K562 (cell line): ENCODE results near the gene TARS1. TPM values are rescaled to one million over a fixed set of nuclear protein-coding genes. Genes with fewer than 3 reads are reported as not detected.
A peak's percentile ranks its signal among the peaks of the same experiment; 100 is the strongest.

Experiments
- AFF4 ChIP-seq: sonication (generic); formaldehyde crosslinking; IDR thresholded peaks from 2 replicates; pipeline ENCODE4 v1.8.0; 2023; ENCODE audit warnings: mild to moderate bottlenecking, missing genetic modification reagents
- ARID3B ChIP-seq: fragments of 250-450 bp; sonication (Bioruptor Pico); IDR thresholded peaks from 2 replicates; pipeline ENCODE4 v1.4.0; 2020; ENCODE audit warnings: borderline replicate concordance
- BMI1 ChIP-seq: fragments of 150-350 bp; IDR thresholded peaks from 2 replicates; pipeline ENCODE4 v1.6.1; 2014; ENCODE audit warnings: low read length
- CREB3 ChIP-seq: fragments of 450-650 bp; conservative IDR thresholded peaks from 2 replicates; pipeline ENCODE4 v1.6.1; 2016; ENCODE audit warnings: missing genetic modification characterization, low read depth, mild to moderate bottlenecking, missing compliant biosample characterization, moderate library complexity
- DDX20 ChIP-seq: fragments of 450-650 bp; IDR thresholded peaks from 2 replicates; pipeline ENCODE4 v1.6.1; 2016; ENCODE audit warnings: missing genetic modification characterization, low read depth, mild to moderate bottlenecking, missing compliant biosample characterization, moderate library complexity
- ESRRA ChIP-seq: fragments of 450-650 bp; IDR thresholded peaks from 2 replicates; pipeline ENCODE4 v1.6.1; 2014; ENCODE audit warnings: low read depth, mild to moderate bottlenecking, moderate library complexity, borderline replicate concordance
- ETV5 ChIP-seq: sonication (generic); formaldehyde crosslinking; IDR thresholded peaks from 2 replicates; pipeline ENCODE4 v1.4.0; 2020; ENCODE audit warnings: low read depth, mild to moderate bottlenecking, missing genetic modification reagents
- FOSL1 ChIP-seq: fragments of 200-800 bp; sonication (Bioruptor generic); conservative IDR thresholded peaks from 2 replicates; pipeline ENCODE4 v1.6.1; 2016; ENCODE audit warnings: missing genetic modification characterization, missing compliant biosample characterization
- NFIX ChIP-seq: fragments of 250-450 bp; sonication (Bioruptor Pico); IDR thresholded peaks from 2 replicates; pipeline ENCODE4 v1.4.0; 2020; ENCODE audit warnings: low read depth, mild to moderate bottlenecking, moderate library complexity
- TAF1 ChIP-seq: IDR thresholded peaks from 2 replicates; pipeline ENCODE4 v1.6.1; 2011; ENCODE audit warnings: mild to moderate bottlenecking, low read length, moderate library complexity; ENCODE audit not compliant: insufficient read depth, control insufficient read depth, severe bottlenecking; ENCODE audit errors: extremely low read depth
- TCFL5 ChIP-seq: fragments of 250-450 bp; sonication (Bioruptor Pico); conservative IDR thresholded peaks from 2 replicates; pipeline ENCODE4 v1.6.1; 2021; ENCODE audit warnings: mild to moderate bottlenecking, moderate library complexity, matching md5 sums
- ZC3H8 ChIP-seq: fragments of 450-650 bp; IDR thresholded peaks from 2 replicates; pipeline ENCODE4 v1.6.1; 2017
- polyA plus RNA-seq, 8 experiments: library from polyadenylated mRNA; depleted of rRNA in 4 of 8; stranded (reverse) in 5 of 8; unstranded in 3 of 8; fragments of >200 nt; fragmentation: Nextera tagmentation in 2 of 8; fragmentation: Illumina TruSeq in 1 of 8; extraction: Ambion mirVana in 2 of 8; extraction: Trizol in 1 of 8; gene quantifications; 2 replicates each; pipeline versions ENCODE4 v1.2.1 to v1.2.3, GENCODE V29; 2011 to 2014; ENCODE audit warnings: inconsistent platforms in 1 of 8, missing spikeins in 1 of 8
- total RNA-seq, 7 experiments: library from RNA; depleted of rRNA in 6 of 7; stranded (reverse); fragments of >200 nt in 6 of 7; fragmentation: Illumina TruSeq in 2 of 7; extraction: Trizol in 2 of 7; gene quantifications; 2 replicates each; pipeline versions ENCODE4 v1.2.1 to v1.2.3, GENCODE V29; 2011 to 2021; ENCODE audit warnings: low replicate concordance in 1 of 7
- TF ChIP-seq, protein P1 (sequence below): IDR thresholded peaks from 3 replicates; pipeline ENCODE4 v1.6.1; 2011; ENCODE audit warnings: borderline replicate concordance, mild to moderate bottlenecking, moderate library complexity; ENCODE audit not compliant: insufficient read length; ENCODE audit errors: extremely low read depth
- TF ChIP-seq, protein P2 (sequence below), 2 experiments: fragments of 150-350 bp in 1 of 2; IDR thresholded peaks; 2 replicates each; pipeline ENCODE4 v1.6.1; 2012 to 2016; ENCODE audit warnings: low read depth in 2 of 2, low read length in 2 of 2, mild to moderate bottlenecking in 1 of 2, moderate library complexity in 1 of 2

The TARS1 gene
- total and polyA plus RNA-seq, 9 of the 15 experiments (the other 6 are each of a cell fraction or from before 2014, with no cell fraction given) = 263 to 518 (median 439) TPM

GRCh38 chr5:33474004-33474403, 33.2 kb downstream of the TARS1 start (continued):
- TF ChIP-seq AFF4 (CRISPR knock-in tag) (no peak), ETV5 (CRISPR knock-in tag) (no peak), TAF1 (no peak), ESRRA (0 out of 2 replicates have a peak, but pooled peaks have one; percentile 13), FOSL1 (tag) (no peak), BMI1 (no peak), DDX20 (no peak), ZC3H8 (no peak), ARID3B (no peak), CREB3 (tag) (peak; percentile 76; the same call in 1 of the 2 replicates), NFIX (CRISPR knock-in tag) (no peak), TCFL5 (CRISPR knock-in tag) (0 out of 2 replicates have a peak, but pooled peaks have one; percentile 31)
- TF ChIP-seq, protein P1, sequence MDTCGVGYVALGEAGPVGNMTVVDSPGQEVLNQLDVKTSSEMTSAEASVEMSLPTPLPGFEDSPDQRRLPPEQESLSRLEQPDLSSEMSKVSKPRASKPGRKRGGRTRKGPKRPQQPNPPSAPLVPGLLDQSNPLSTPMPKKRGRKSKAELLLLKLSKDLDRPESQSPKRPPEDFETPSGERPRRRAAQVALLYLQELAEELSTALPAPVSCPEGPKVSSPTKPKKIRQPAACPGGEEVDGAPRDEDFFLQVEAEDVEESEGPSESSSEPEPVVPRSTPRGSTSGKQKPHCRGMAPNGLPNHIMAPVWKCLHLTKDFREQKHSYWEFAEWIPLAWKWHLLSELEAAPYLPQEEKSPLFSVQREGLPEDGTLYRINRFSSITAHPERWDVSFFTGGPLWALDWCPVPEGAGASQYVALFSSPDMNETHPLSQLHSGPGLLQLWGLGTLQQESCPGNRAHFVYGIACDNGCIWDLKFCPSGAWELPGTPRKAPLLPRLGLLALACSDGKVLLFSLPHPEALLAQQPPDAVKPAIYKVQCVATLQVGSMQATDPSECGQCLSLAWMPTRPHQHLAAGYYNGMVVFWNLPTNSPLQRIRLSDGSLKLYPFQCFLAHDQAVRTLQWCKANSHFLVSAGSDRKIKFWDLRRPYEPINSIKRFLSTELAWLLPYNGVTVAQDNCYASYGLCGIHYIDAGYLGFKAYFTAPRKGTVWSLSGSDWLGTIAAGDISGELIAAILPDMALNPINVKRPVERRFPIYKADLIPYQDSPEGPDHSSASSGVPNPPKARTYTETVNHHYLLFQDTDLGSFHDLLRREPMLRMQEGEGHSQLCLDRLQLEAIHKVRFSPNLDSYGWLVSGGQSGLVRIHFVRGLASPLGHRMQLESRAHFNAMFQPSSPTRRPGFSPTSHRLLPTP = no peak
- TF ChIP-seq, protein P2, sequence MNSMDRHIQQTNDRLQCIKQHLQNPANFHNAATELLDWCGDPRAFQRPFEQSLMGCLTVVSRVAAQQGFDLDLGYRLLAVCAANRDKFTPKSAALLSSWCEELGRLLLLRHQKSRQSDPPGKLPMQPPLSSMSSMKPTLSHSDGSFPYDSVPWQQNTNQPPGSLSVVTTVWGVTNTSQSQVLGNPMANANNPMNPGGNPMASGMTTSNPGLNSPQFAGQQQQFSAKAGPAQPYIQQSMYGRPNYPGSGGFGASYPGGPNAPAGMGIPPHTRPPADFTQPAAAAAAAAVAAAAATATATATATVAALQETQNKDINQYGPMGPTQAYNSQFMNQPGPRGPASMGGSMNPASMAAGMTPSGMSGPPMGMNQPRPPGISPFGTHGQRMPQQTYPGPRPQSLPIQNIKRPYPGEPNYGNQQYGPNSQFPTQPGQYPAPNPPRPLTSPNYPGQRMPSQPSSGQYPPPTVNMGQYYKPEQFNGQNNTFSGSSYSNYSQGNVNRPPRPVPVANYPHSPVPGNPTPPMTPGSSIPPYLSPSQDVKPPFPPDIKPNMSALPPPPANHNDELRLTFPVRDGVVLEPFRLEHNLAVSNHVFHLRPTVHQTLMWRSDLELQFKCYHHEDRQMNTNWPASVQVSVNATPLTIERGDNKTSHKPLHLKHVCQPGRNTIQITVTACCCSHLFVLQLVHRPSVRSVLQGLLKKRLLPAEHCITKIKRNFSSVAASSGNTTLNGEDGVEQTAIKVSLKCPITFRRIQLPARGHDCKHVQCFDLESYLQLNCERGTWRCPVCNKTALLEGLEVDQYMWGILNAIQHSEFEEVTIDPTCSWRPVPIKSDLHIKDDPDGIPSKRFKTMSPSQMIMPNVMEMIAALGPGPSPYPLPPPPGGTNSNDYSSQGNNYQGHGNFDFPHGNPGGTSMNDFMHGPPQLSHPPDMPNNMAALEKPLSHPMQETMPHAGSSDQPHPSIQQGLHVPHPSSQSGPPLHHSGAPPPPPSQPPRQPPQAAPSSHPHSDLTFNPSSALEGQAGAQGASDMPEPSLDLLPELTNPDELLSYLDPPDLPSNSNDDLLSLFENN (IDR thresholded peaks at IDR 0.05; ENCODE audit: low read depth in 2 of 2, low read length in 2 of 2) = no peak
